22Rv1 (cell line): ENCODE measurements around the gene PICALM.

Source experiments
- ZFX ChIP-seq: fragments of 450-650 bp; IDR thresholded peaks from 2 replicates; pipeline ENCODE4 v1.6.1; 2017; ENCODE audit warnings: antibody characterized with exemption, borderline replicate concordance
- TF ChIP-seq, protein P1 (sequence below): fragments of 450-650 bp; IDR thresholded peaks from 2 replicates; pipeline ENCODE4 v1.5.1; 2017; ENCODE audit warnings: mild to moderate bottlenecking

DNA sequence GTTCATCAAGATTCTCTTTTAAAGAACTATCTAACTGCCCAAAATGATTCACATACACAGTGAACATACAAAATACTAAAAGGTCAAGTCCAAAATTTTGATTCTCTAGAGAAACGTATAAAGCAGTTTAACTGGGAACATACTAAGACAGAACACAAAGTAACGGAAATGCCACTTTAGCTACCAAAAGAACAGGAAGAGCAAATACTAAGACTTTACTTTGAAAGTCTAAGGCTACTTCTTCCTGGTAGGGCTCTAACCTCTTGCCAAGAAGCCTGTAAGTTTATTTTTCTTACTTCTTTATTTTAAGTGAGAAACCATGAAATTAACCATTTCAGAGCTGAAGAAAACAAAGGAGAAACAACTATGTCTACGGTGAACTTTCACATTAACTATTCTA, 6.2 kb downstream of the PICALM start:
- TF ChIP-seq, protein P1, sequence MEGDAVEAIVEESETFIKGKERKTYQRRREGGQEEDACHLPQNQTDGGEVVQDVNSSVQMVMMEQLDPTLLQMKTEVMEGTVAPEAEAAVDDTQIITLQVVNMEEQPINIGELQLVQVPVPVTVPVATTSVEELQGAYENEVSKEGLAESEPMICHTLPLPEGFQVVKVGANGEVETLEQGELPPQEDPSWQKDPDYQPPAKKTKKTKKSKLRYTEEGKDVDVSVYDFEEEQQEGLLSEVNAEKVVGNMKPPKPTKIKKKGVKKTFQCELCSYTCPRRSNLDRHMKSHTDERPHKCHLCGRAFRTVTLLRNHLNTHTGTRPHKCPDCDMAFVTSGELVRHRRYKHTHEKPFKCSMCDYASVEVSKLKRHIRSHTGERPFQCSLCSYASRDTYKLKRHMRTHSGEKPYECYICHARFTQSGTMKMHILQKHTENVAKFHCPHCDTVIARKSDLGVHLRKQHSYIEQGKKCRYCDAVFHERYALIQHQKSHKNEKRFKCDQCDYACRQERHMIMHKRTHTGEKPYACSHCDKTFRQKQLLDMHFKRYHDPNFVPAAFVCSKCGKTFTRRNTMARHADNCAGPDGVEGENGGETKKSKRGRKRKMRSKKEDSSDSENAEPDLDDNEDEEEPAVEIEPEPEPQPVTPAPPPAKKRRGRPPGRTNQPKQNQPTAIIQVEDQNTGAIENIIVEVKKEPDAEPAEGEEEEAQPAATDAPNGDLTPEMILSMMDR, result no peak
- TF ChIP-seq ZFX, result no peak
